SK-N-SH treated with all-trans-retinoic acid at 6 μM for 48 hours (cell line): Measurements from ENCODE around the gene DDX54.

Source experiments
- ATAC-seq: fragments of 200-7000 bp; cut with Tn5 transposase; 3 replicates; pipeline ENCODE4 v1.9.1; 2020; ENCODE audit warnings: mild to moderate bottlenecking, moderate library complexity
- ARNTL ChIP-seq: fragments of 450-650 bp; formaldehyde crosslinking; IDR thresholded peaks from 2 replicates; pipeline ENCODE4 v1.5.0; 2020; ENCODE audit warnings: low read depth, mild to moderate bottlenecking, moderate library complexity, borderline replicate concordance
- CSDC2 ChIP-seq: fragments of 250-450 bp; sonication (Bioruptor Pico); IDR thresholded peaks from 2 replicates; pipeline ENCODE4 v1.5.0; 2020; ENCODE audit warnings: mild to moderate bottlenecking, moderate library complexity
- ESRRG ChIP-seq: fragments of 250-450 bp; sonication (Bioruptor Pico); IDR thresholded peaks from 2 replicates; pipeline ENCODE4 v1.6.1; 2021; ENCODE audit warnings: mild to moderate bottlenecking
- GLIS3 ChIP-seq: fragments of 250-450 bp; sonication (Bioruptor Pico); IDR thresholded peaks from 2 replicates; pipeline ENCODE4 v1.5.0; 2020; ENCODE audit warnings: mild to moderate bottlenecking, moderate library complexity
- ISL1 ChIP-seq: fragments of 250-450 bp; sonication (Bioruptor Pico); IDR thresholded peaks from 2 replicates; pipeline ENCODE4 v2.1.2; 2022; ENCODE audit warnings: mild to moderate bottlenecking, moderate library complexity
- OSR1 ChIP-seq: fragments of 250-450 bp; sonication (Bioruptor Pico); IDR thresholded peaks from 2 replicates; pipeline ENCODE4 v1.8.0; 2022; ENCODE audit warnings: moderate library complexity, mild to moderate bottlenecking, inconsistent platforms
- PPARA ChIP-seq: fragments of 250-450 bp; sonication (Bioruptor Pico); IDR thresholded peaks from 2 replicates; pipeline ENCODE4 v1.5.0; 2020; ENCODE audit warnings: mild to moderate bottlenecking, borderline replicate concordance
- RARB ChIP-seq: fragments of 250-450 bp; sonication (Bioruptor Pico); IDR thresholded peaks from 2 replicates; pipeline ENCODE4 v1.8.0; 2021; ENCODE audit warnings: mild to moderate bottlenecking, moderate library complexity
- SNAI2 ChIP-seq: fragments of 250-450 bp; sonication (Bioruptor Pico); IDR thresholded peaks from 2 replicates; pipeline ENCODE4 v1.5.0; 2020; ENCODE audit warnings: mild to moderate bottlenecking, moderate library complexity
- TCF4 ChIP-seq: fragments of 250-450 bp; sonication (Bioruptor Pico); IDR thresholded peaks from 2 replicates; pipeline ENCODE4 v1.8.0; 2021; ENCODE audit warnings: mild to moderate bottlenecking, moderate library complexity, borderline replicate concordance
- TOX ChIP-seq: fragments of 250-450 bp; sonication (Bioruptor Pico); IDR thresholded peaks from 2 replicates; pipeline ENCODE4 v1.8.0; 2021; ENCODE audit warnings: mild to moderate bottlenecking, moderate library complexity, borderline replicate concordance
- ZC3H10 ChIP-seq: fragments of 250-450 bp; sonication (Bioruptor Pico); IDR thresholded peaks from 2 replicates; pipeline ENCODE4 v1.5.1; 2021; ENCODE audit warnings: mild to moderate bottlenecking, moderate library complexity
- ZFP3 ChIP-seq: fragments of 250-450 bp; sonication (Bioruptor Pico); IDR thresholded peaks from 2 replicates; pipeline ENCODE4 v1.5.0; 2020; ENCODE audit warnings: mild to moderate bottlenecking, moderate library complexity
- ZFP30 ChIP-seq: fragments of 450-650 bp; formaldehyde crosslinking; IDR thresholded peaks from 2 replicates; pipeline ENCODE4 v1.5.0; 2022; ENCODE audit warnings: mild to moderate bottlenecking, moderate library complexity
- ZNF565 ChIP-seq: fragments of 450-650 bp; formaldehyde crosslinking; conservative IDR thresholded peaks from 2 replicates; pipeline ENCODE4 v1.5.0; 2020; ENCODE audit warnings: low read depth, mild to moderate bottlenecking, moderate library complexity
- ZNF8 ChIP-seq: fragments of 450-650 bp; formaldehyde crosslinking; IDR thresholded peaks from 2 replicates; pipeline ENCODE4 v1.5.0; 2020; ENCODE audit warnings: mild to moderate bottlenecking, moderate library complexity
- TF ChIP-seq, protein P1 (sequence below): fragments of 250-450 bp; sonication (Bioruptor Pico); IDR thresholded peaks from 2 replicates; pipeline ENCODE4 v1.8.0; 2021; ENCODE audit warnings: low read depth, mild to moderate bottlenecking, moderate library complexity, borderline replicate concordance
- TF ChIP-seq, protein P2 (sequence below): fragments of 250-450 bp; sonication (Bioruptor Pico); IDR thresholded peaks from 2 replicates; pipeline ENCODE4 v1.5.1; 2021; ENCODE audit warnings: mild to moderate bottlenecking, moderate library complexity
- TF ChIP-seq, protein P3 (sequence below): fragments of 250-450 bp; sonication (Bioruptor Pico); IDR thresholded peaks from 2 replicates; pipeline ENCODE4 v1.8.0; 2020; ENCODE audit warnings: mild to moderate bottlenecking, moderate library complexity, borderline replicate concordance
- TF ChIP-seq, protein P4 (sequence below): fragments of 250-450 bp; sonication (Bioruptor Pico); IDR thresholded peaks from 2 replicates; pipeline ENCODE4 v1.5.1; 2020; ENCODE audit warnings: low read depth, mild to moderate bottlenecking, moderate library complexity
- TF ChIP-seq, protein P5 (sequence below): fragments of 250-450 bp; sonication (Bioruptor Pico); IDR thresholded peaks from 2 replicates; pipeline ENCODE4 v1.5.0; 2020; ENCODE audit warnings: mild to moderate bottlenecking, moderate library complexity

Gene DDX54

DNA sequence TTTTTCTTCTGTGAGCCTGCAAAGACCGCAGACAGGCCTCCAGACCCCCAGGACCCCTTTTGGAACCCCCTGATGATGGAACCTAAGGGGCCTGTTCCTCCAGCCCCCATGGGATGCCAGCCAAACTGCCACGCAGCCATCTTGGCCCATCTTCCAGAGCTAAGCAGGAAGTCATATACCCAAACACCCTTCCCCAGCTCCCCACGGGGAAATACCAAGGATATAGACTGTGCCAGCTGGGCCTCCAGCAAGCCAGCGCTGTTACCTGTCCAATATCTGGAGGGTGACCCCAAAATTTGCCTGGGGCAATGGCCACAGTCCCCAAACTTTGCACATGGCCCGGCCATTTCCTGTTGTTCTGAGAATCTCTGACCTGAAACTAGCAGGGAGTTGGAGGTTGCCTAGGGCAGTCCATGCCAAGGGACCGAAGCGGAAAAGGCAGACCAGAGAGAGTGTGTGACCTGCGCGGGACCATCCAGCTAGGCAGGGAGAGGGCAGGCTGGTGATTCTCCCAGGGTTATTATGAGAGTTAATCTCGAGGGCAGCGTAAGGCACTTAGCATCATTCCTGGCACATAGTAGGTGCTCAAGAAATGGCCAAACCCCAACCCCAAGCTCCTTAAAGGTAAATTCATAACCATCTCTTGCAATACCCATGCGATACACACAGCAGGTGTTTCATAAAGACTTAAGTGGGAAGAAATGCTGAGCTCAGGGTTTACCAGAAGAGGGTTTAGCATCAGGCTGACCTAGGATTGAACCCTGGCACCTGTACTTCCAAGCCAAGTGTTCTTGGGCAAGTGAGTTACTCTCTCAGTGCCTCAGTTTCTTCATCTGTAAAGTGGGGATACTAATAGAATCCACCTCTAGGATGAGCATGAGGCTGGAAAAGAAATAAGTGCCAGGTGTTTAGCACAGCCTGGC, 47.2 kb downstream of the DDX54 start:
- TF ChIP-seq PPARA (CRISPR knock-in tag) (no peak), TCF4 (CRISPR knock-in tag) (no peak), OSR1 (CRISPR knock-in tag) (no peak), TOX (CRISPR knock-in tag) (no peak), ZFP3 (CRISPR knock-in tag) (no peak), ESRRG (CRISPR knock-in tag) (no peak), ARNTL (CRISPR knock-in tag) (no peak), CSDC2 (CRISPR knock-in tag) (no peak), ISL1 (no peak), ZFP30 (CRISPR knock-in tag) (no peak)
- TF ChIP-seq, protein P1, sequence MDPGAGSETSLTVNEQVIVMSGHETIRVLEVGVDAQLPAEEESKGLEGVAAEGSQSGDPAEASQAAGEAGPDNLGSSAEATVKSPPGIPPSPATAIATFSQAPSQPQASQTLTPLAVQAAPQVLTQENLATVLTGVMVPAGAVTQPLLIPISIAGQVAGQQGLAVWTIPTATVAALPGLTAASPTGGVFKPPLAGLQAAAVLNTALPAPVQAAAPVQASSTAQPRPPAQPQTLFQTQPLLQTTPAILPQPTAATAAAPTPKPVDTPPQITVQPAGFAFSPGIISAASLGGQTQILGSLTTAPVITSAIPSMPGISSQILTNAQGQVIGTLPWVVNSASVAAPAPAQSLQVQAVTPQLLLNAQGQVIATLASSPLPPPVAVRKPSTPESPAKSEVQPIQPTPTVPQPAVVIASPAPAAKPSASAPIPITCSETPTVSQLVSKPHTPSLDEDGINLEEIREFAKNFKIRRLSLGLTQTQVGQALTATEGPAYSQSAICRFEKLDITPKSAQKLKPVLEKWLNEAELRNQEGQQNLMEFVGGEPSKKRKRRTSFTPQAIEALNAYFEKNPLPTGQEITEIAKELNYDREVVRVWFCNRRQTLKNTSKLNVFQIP (CRISPR knock-in tag) = no peak
- no peak for ATAC-seq

DNA sequence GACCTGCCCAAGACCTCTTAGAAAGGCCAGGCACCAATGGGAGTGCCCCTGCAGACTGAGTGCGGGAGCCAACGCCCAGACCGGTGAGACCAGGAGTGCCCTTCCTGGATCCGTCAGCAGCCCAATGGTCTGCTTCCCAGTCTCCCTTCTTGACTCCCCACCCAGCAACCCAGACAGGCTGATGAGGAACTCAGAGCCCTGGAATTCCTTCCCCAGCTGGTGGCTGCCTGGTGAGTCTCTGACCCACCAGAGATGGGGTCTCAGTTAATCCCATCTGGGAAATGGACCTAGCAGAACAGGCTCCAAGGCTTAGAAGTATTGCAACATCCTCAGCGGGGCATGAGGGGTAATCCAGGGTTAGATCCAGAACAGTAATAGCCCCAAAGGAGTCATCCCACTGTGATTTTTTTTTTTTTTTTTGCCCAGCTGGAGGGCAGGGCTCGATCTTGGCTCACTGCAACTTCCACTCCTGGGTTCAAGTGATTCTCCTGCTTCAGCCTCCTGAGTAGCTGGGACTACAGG, 48.2 kb downstream of the DDX54 start:
- TF ChIP-seq ZC3H10 (CRISPR knock-in tag) (no peak), ISL1 (no peak), PPARA (CRISPR knock-in tag) (no peak), ESRRG (CRISPR knock-in tag) (no peak), ZNF8 (CRISPR knock-in tag) (no peak), ZFP3 (CRISPR knock-in tag) (no peak), OSR1 (CRISPR knock-in tag) (no peak), GLIS3 (CRISPR knock-in tag) (no peak), RARB (CRISPR knock-in tag) (no peak), TCF4 (CRISPR knock-in tag) (no peak), ZFP30 (CRISPR knock-in tag) (no peak), CSDC2 (CRISPR knock-in tag) (no peak), ZNF565 (no peak), SNAI2 (CRISPR knock-in tag) (no peak)
- TF ChIP-seq, protein P2, sequence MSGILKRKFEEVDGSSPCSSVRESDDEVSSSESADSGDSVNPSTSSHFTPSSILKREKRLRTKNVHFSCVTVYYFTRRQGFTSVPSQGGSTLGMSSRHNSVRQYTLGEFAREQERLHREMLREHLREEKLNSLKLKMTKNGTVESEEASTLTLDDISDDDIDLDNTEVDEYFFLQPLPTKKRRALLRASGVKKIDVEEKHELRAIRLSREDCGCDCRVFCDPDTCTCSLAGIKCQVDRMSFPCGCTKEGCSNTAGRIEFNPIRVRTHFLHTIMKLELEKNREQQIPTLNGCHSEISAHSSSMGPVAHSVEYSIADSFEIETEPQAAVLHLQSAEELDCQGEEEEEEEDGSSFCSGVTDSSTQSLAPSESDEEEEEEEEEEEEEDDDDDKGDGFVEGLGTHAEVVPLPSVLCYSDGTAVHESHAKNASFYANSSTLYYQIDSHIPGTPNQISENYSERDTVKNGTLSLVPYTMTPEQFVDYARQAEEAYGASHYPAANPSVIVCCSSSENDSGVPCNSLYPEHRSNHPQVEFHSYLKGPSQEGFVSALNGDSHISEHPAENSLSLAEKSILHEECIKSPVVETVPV (CRISPR knock-in tag) = no peak
- TF ChIP-seq, protein P3, sequence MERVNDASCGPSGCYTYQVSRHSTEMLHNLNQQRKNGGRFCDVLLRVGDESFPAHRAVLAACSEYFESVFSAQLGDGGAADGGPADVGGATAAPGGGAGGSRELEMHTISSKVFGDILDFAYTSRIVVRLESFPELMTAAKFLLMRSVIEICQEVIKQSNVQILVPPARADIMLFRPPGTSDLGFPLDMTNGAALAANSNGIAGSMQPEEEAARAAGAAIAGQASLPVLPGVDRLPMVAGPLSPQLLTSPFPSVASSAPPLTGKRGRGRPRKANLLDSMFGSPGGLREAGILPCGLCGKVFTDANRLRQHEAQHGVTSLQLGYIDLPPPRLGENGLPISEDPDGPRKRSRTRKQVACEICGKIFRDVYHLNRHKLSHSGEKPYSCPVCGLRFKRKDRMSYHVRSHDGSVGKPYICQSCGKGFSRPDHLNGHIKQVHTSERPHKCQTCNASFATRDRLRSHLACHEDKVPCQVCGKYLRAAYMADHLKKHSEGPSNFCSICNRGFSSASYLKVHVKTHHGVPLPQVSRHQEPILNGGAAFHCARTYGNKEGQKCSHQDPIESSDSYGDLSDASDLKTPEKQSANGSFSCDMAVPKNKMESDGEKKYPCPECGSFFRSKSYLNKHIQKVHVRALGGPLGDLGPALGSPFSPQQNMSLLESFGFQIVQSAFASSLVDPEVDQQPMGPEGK (CRISPR knock-in tag) = no peak
- TF ChIP-seq, protein P1 (CRISPR knock-in tag) = no peak
- TF ChIP-seq, protein P4, sequence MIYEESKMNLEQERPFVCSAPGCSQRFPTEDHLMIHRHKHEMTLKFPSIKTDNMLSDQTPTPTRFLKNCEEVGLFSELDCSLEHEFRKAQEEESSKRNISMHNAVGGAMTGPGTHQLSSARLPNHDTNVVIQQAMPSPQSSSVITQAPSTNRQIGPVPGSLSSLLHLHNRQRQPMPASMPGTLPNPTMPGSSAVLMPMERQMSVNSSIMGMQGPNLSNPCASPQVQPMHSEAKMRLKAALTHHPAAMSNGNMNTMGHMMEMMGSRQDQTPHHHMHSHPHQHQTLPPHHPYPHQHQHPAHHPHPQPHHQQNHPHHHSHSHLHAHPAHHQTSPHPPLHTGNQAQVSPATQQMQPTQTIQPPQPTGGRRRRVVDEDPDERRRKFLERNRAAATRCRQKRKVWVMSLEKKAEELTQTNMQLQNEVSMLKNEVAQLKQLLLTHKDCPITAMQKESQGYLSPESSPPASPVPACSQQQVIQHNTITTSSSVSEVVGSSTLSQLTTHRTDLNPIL = no peak
- TF ChIP-seq, protein P5, sequence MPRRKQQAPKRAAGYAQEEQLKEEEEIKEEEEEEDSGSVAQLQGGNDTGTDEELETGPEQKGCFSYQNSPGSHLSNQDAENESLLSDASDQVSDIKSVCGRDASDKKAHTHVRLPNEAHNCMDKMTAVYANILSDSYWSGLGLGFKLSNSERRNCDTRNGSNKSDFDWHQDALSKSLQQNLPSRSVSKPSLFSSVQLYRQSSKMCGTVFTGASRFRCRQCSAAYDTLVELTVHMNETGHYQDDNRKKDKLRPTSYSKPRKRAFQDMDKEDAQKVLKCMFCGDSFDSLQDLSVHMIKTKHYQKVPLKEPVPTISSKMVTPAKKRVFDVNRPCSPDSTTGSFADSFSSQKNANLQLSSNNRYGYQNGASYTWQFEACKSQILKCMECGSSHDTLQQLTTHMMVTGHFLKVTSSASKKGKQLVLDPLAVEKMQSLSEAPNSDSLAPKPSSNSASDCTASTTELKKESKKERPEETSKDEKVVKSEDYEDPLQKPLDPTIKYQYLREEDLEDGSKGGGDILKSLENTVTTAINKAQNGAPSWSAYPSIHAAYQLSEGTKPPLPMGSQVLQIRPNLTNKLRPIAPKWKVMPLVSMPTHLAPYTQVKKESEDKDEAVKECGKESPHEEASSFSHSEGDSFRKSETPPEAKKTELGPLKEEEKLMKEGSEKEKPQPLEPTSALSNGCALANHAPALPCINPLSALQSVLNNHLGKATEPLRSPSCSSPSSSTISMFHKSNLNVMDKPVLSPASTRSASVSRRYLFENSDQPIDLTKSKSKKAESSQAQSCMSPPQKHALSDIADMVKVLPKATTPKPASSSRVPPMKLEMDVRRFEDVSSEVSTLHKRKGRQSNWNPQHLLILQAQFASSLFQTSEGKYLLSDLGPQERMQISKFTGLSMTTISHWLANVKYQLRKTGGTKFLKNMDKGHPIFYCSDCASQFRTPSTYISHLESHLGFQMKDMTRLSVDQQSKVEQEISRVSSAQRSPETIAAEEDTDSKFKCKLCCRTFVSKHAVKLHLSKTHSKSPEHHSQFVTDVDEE (CRISPR knock-in tag) = no peak
- no peak for ATAC-seq
